Upper lobe of left lung (tissue), 6 donors: ENCODE results near the gene PHGDH. TPM values are rescaled to one million over a fixed set of nuclear protein-coding genes. Genes with fewer than 3 reads are reported as not detected.

ENCODE experiments used
- ATAC-seq, 2 donors: fragments of 200-7000 bp; cut with Tn5 transposase; one replicate each; pipeline ENCODE4 v1.9.1; 2022; ENCODE audit warnings: mild to moderate bottlenecking in 2 of 2, moderate library complexity in 2 of 2; ENCODE audit not compliant: low FRiP score in 2 of 2
- DNase-seq, 2 donors: peaks; one replicate each; pipeline ENCODE4 v3.0.0-alpha.2; 2019 to 2020
- H3K27ac ChIP-seq, 4 donors: fragments of 200-600 bp; sonication (generic); one replicate each; pipeline ENCODE4 v1.5.1; 2016 to 2019
- H3K27me3 ChIP-seq, 4 donors: fragments of 200-600 bp; sonication (generic); one replicate each; pipeline ENCODE4 v1.5.1; 2017 to 2019
- H3K36me3 ChIP-seq, 4 donors: fragments of 200-600 bp; sonication (generic); one replicate each; pipeline ENCODE4 v1.5.1; 2016 to 2019
- H3K4me1 ChIP-seq, 4 donors: fragments of 200-600 bp; sonication (generic); one replicate each; pipeline ENCODE4 v1.5.1; 2018 to 2019
- H3K4me3 ChIP-seq, 4 donors: fragments of 200-600 bp; sonication (generic); one replicate each; pipeline ENCODE4 v1.5.1; 2017 to 2019; ENCODE audit warnings: mild to moderate bottlenecking in 2 of 4, moderate library complexity in 1 of 4
- H3K9me3 ChIP-seq, 4 donors: fragments of 200-600 bp; sonication (generic); one replicate each; pipeline ENCODE4 v1.5.1; 2018 to 2019
- EP300 ChIP-seq, 4 donors: sonication (generic); formaldehyde crosslinking; IDR thresholded peaks; one replicate each; pipeline ENCODE4 v1.5.1; 2017; ENCODE audit warnings: antibody characterized with exemption in 4 of 4, control low read depth in 2 of 4
- POLR2A ChIP-seq, 4 donors: fragments of 450-650 bp; IDR thresholded peaks; one replicate each; pipeline ENCODE4 v1.5.1; 2016 to 2017; ENCODE audit warnings: antibody characterized with exemption in 4 of 4, mild to moderate bottlenecking in 2 of 4
- POLR2AphosphoS5 ChIP-seq, 2 donors: sonication (generic); formaldehyde crosslinking; IDR thresholded peaks; one replicate each; pipeline ENCODE4 v1.5.1; 2017; ENCODE audit warnings: antibody characterized with exemption in 2 of 2
- WGBS, 2 donors: methylation state at CpG; one replicate each; pipeline ENCODE4 v1.1.5; 2017 to 2018; 5-methylcytosine and 5-hydroxymethylcytosine counted together
- total RNA-seq, 6 donors: library from RNA; depleted of rRNA in 4 of 6; stranded (reverse); fragments of >200 nt in 4 of 6; gene quantifications; one replicate each; pipeline versions ENCODE4 v1.1.0 to v1.2.1, GENCODE V29; 2016 to 2021
- TF ChIP-seq, protein P1 (sequence below), 6 experiments: fragments of 450-650 bp in 4 of 6; fragments of 200-600 bp in 2 of 6; sonication (generic) in 2 of 6; IDR thresholded peaks; one replicate each; pipeline ENCODE4 v1.5.1; 2016 to 2019; ENCODE audit warnings: antibody characterized with exemption in 6 of 6
- donor health status: DM: no; HTN: no; CAD: no; lungs with moderate emphysema.
- donor health status: DM: no; HTN: yes; CAD: no; lungs with severe emphysema.

The PHGDH gene
- total RNA-seq, 6 donors from 2014 or later = 12.4 to 60.8 (median 21.7) TPM

DNA sequence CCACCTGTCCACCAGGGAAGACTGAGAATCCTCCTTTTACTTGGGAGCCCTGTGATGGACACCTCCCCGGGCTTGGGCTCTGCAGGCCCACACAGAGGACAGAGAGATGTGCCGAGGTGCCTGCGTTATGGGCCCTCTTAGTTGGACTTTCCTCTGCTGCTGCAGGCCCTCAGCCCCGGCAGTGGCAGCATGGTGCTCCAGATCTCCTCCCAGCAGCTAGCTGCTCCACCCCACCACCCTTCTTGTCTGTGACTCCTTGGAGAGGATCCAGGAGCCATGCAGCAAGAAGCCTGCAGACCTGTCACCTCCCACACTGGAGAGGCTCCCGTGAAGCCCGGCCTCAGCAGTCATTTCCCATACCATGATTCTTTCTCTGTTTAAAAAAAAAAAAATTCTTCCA is 27.4 kb downstream of the PHGDH start:
- ATAC-seq (no peak), DNase-seq (no peak)
- H3K36me3 ChIP-seq = peaks cover 0 to 7% (median 3%) of the 10 kb centered on the region in 4 donors
- TF ChIP-seq, protein P1, sequence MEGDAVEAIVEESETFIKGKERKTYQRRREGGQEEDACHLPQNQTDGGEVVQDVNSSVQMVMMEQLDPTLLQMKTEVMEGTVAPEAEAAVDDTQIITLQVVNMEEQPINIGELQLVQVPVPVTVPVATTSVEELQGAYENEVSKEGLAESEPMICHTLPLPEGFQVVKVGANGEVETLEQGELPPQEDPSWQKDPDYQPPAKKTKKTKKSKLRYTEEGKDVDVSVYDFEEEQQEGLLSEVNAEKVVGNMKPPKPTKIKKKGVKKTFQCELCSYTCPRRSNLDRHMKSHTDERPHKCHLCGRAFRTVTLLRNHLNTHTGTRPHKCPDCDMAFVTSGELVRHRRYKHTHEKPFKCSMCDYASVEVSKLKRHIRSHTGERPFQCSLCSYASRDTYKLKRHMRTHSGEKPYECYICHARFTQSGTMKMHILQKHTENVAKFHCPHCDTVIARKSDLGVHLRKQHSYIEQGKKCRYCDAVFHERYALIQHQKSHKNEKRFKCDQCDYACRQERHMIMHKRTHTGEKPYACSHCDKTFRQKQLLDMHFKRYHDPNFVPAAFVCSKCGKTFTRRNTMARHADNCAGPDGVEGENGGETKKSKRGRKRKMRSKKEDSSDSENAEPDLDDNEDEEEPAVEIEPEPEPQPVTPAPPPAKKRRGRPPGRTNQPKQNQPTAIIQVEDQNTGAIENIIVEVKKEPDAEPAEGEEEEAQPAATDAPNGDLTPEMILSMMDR (IDR thresholded peaks at IDR 0.05) = no peak
- no peak for TF ChIP-seq EP300 (IDR thresholded peaks at IDR 0.05)
- no peak for TF ChIP-seq POLR2AphosphoS5 (IDR thresholded peaks at IDR 0.05)
- TF ChIP-seq POLR2A (IDR thresholded peaks at IDR 0.05) = no peak
- H3K27me3 ChIP-seq = no peaks in the 10 kb centered on the region
- H3K27ac ChIP-seq = no peak overlapping the region
- no peak overlapping the region for H3K4me3 ChIP-seq
- WGBS, 2 donors = 67 to 79% methylated on average over 3 to 6 of the region's 6 CpGs
- no peaks in the 10 kb centered on the region for H3K9me3 ChIP-seq
- no peaks in the 10 kb centered on the region for H3K4me1 ChIP-seq

DNA sequence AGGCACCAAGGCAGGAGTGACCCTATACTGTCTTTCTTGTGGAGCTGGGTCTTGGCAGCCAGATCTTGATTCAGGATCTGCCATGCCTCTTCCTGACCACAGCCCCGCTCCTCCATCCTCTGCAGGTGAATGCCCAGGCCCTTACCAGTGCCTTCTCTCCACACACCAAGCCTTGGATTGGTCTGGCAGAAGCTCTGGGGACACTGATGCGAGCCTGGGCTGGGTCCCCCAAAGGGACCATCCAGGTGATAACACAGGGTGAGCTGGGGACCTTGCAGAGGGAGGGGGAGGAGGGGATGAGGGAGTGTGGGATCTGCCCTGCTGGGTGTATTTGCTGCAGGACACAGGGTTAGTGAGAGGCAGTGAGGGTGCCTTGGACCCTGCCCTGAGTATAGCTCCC is 28.5 kb downstream of the PHGDH start:
- H3K4me3 ChIP-seq = no peak overlapping the region
- H3K27ac ChIP-seq = no peak overlapping the region
- no peaks in the 10 kb centered on the region for H3K9me3 ChIP-seq
- peaks cover 0 to 7% (median 2%) of the 10 kb centered on the region in 4 donors for H3K36me3 ChIP-seq
- 82 to 87% methylated on average over 1 to 2 of the region's 2 CpGs for WGBS, 2 donors
- ATAC-seq = peak in 1 of 2 donors; percentile 9
- TF ChIP-seq, protein P1 (IDR thresholded peaks at IDR 0.05) = no peak
- TF ChIP-seq POLR2A (IDR thresholded peaks at IDR 0.05) = no peak
- no peaks in the 10 kb centered on the region for H3K27me3 ChIP-seq
- no peak for DNase-seq
- H3K4me1 ChIP-seq = no peaks in the 10 kb centered on the region

DNA sequence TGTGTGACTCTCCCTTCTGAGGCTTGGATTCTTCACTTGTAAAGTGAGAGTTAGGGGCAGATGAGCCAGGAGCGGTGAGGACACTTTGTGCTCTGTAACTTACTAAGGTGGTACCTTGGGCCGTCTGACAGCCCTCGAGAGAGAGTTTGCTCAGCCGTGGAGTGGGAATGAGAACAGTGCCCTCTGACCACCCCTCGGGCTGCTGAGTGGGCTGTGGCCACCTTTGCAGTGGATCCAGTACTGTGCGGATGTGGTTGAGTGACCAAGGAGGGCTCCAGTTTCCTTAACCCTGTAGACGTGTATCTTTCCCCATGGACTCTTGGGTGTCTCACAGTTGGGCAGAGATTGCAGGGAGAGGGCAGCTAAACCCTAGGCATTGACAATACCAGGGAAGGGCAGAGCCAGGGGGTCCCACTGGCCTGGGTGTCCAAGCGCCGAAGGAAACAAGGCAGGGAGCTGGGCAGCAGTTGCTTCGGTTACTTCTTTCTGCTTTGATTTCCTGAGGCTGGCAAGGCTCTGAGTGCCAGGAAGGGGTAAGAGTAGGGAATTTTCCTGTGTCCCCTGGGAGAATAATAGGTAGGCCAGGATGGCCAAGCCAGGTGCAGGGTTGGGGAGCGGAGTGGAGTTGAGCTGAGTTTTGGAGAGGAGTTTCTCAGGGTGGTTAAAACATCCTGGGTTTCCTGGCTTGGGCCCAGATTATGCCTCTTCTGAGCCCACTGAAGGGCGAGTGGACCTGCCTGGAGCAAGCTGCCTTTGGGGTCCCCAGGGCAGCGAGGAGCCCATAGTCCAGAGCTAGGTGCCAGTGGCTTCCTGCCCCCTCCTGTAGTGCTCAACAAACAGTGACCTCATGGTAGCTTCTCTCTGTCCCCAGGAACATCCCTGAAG is 29.4 kb downstream of the PHGDH start:
- DNase-seq = no peak

GRCh38 chr1:119742202-119742601 is 30.5 kb downstream of the PHGDH start:
- TF ChIP-seq EP300 (IDR thresholded peaks at IDR 0.05) = no peak
- TF ChIP-seq POLR2AphosphoS5 (IDR thresholded peaks at IDR 0.05) = no peak
- TF ChIP-seq, protein P1 (IDR thresholded peaks at IDR 0.05) = no peak
- TF ChIP-seq POLR2A (IDR thresholded peaks at IDR 0.05) = no peak
- H3K4me1 ChIP-seq = no peaks in the 10 kb centered on the region
- no peaks in the 10 kb centered on the region for H3K27me3 ChIP-seq
- WGBS, 2 donors = 59 to 66% methylated on average over 7 of the region's 7 CpGs
- ATAC-seq (no peak), DNase-seq (no peak)
- no peaks in the 10 kb centered on the region for H3K36me3 ChIP-seq
- no peak overlapping the region for H3K4me3 ChIP-seq
- no peak overlapping the region for H3K27ac ChIP-seq
- H3K9me3 ChIP-seq = no peaks in the 10 kb centered on the region

More for the DNA sequence above, 29.4 kb downstream of the PHGDH start:
- TF ChIP-seq, protein P1 (IDR thresholded peaks at IDR 0.05) = no peak
- H3K9me3 ChIP-seq = no peaks in the 10 kb centered on the region
- no peaks in the 10 kb centered on the region for H3K27me3 ChIP-seq
- H3K36me3 ChIP-seq = peaks cover 0 to under 1% (median 0%) of the 10 kb centered on the region in 4 donors
- H3K4me1 ChIP-seq = no peaks in the 10 kb centered on the region
- H3K27ac ChIP-seq = no peak overlapping the region
- 91 to 92% methylated on average over 13 of the region's 13 CpGs for WGBS, 2 donors
- H3K4me3 ChIP-seq = no peak overlapping the region
- ATAC-seq = no peak

GRCh38 chr1:119742677-119743076 is 30.9 kb downstream of the PHGDH start:
- TF ChIP-seq, protein P1 (IDR thresholded peaks at IDR 0.05) = no peak
- no peak for TF ChIP-seq POLR2AphosphoS5 (IDR thresholded peaks at IDR 0.05)
- TF ChIP-seq POLR2A (IDR thresholded peaks at IDR 0.05) = no peak
- no peak for TF ChIP-seq EP300 (IDR thresholded peaks at IDR 0.05)
- Histone ChIP-seq H3K4me3 (no peak overlapping the region), H3K9me3 (no peaks in the 10 kb centered on the region), H3K27ac (no peak overlapping the region), H3K4me1 (no peaks in the 10 kb centered on the region), H3K27me3 (no peaks in the 10 kb centered on the region), H3K36me3 (no peaks in the 10 kb centered on the region)
- peak in 1 of 2 donors; percentile 61 for DNase-seq
- 80% methylated on average over 1 to 7 of the region's 7 CpGs for WGBS, 2 donors
- ATAC-seq = no peak
